ENCODE results near the gene MSL3.

DNA sequence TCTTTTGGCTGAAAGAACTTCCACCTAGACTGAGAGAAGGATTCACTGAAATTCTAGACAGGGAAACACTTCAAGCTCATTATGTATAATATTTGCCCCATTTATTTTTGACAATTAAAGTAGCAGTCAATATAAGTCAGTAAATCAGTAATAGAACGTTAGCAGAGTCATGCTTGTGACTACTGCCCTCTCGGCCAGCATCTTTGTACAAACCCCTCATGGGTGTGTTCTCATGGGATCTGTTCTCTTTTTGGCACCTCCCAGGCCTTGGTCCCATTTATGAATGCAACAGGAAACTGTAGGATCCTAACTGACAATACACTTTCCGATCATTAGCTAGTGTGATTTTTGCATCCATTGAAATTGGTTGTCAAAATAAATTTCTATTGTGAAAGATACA is 2.9 kb downstream of the MSL3 start:
- TF ChIP-seq, protein P1, sequence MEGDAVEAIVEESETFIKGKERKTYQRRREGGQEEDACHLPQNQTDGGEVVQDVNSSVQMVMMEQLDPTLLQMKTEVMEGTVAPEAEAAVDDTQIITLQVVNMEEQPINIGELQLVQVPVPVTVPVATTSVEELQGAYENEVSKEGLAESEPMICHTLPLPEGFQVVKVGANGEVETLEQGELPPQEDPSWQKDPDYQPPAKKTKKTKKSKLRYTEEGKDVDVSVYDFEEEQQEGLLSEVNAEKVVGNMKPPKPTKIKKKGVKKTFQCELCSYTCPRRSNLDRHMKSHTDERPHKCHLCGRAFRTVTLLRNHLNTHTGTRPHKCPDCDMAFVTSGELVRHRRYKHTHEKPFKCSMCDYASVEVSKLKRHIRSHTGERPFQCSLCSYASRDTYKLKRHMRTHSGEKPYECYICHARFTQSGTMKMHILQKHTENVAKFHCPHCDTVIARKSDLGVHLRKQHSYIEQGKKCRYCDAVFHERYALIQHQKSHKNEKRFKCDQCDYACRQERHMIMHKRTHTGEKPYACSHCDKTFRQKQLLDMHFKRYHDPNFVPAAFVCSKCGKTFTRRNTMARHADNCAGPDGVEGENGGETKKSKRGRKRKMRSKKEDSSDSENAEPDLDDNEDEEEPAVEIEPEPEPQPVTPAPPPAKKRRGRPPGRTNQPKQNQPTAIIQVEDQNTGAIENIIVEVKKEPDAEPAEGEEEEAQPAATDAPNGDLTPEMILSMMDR (IDR thresholded peaks at IDR 0.05; ENCODE audit: poor library complexity, severe bottlenecking), result no peak
- no peak for TF ChIP-seq EZH2 (IDR thresholded peaks at IDR 0.05; ENCODE audit: borderline replicate concordance, insufficient read depth, low read length, poor library complexity, severe bottlenecking)
- TF ChIP-seq, protein P2, sequence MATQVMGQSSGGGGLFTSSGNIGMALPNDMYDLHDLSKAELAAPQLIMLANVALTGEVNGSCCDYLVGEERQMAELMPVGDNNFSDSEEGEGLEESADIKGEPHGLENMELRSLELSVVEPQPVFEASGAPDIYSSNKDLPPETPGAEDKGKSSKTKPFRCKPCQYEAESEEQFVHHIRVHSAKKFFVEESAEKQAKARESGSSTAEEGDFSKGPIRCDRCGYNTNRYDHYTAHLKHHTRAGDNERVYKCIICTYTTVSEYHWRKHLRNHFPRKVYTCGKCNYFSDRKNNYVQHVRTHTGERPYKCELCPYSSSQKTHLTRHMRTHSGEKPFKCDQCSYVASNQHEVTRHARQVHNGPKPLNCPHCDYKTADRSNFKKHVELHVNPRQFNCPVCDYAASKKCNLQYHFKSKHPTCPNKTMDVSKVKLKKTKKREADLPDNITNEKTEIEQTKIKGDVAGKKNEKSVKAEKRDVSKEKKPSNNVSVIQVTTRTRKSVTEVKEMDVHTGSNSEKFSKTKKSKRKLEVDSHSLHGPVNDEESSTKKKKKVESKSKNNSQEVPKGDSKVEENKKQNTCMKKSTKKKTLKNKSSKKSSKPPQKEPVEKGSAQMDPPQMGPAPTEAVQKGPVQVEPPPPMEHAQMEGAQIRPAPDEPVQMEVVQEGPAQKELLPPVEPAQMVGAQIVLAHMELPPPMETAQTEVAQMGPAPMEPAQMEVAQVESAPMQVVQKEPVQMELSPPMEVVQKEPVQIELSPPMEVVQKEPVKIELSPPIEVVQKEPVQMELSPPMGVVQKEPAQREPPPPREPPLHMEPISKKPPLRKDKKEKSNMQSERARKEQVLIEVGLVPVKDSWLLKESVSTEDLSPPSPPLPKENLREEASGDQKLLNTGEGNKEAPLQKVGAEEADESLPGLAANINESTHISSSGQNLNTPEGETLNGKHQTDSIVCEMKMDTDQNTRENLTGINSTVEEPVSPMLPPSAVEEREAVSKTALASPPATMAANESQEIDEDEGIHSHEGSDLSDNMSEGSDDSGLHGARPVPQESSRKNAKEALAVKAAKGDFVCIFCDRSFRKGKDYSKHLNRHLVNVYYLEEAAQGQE (IDR thresholded peaks at IDR 0.05; ENCODE audit: borderline replicate concordance), result no peak
- no peak for TF ChIP-seq TAF1 (IDR thresholded peaks at IDR 0.05; ENCODE audit: low read depth)
- no peak for TF ChIP-seq RAD21 (conservative IDR thresholded peaks at IDR 0.05)
- no peak for TF ChIP-seq POLR2AphosphoS5 (IDR thresholded peaks at IDR 0.05)

Data from neural cell (in vitro differentiated cells).